ENCODE results near the gene EXOC6B. TPM values are rescaled to one million over a fixed set of nuclear protein-coding genes. Genes with fewer than 3 reads are reported as not detected.

Gene EXOC6B
- total RNA-seq, 1 donor from 2014 or later = 13.8 TPM

DNA sequence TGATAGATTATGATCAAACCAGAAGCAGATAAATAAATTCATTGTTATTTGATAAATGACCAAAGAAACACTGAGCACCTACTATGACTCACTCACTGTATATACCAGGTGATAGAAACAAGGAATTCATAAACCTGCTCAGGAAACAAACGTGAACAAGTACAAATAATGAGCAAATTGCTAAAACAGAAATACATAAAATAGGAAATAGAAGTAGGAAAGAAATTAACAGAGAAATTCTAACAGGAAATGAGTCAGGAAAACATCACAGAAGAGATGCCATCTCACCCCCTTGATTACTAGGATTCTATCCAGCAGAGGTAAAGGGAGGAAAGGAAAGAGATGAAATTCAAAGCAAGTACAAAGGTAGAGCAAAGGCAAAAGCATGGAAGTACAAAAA is 31.3 kb downstream of the EXOC6B start:
- Mint-ChIP-seq H3K4me1 (peaks cover 10% of the 10 kb centered on the region), H3K9me3 (no peaks in the 10 kb centered on the region), H3K27ac (no peak overlapping the region), H3K36me3 (ENCODE audit: low read depth) (no peaks in the 10 kb centered on the region), H3K4me3 (no peak overlapping the region), H3K27me3 (no peaks in the 10 kb centered on the region)
- ATAC-seq (ENCODE audit: low read depth) = no peak
- TF ChIP-seq CTCF (IDR thresholded peaks at IDR 0.05) = no peak
- intact Hi-C loops (cut with micrococcal nuclease) = no loop called here
- DNase-seq = no peak
- CTCF ChIA-PET = interaction anchor here (1.3 kb wide), 1 partner anchor 18 kb away, joined by 3 read pairs; no protein-coding TSS in a partner anchor
- POLR2A ChIA-PET = no interaction called here

DNA sequence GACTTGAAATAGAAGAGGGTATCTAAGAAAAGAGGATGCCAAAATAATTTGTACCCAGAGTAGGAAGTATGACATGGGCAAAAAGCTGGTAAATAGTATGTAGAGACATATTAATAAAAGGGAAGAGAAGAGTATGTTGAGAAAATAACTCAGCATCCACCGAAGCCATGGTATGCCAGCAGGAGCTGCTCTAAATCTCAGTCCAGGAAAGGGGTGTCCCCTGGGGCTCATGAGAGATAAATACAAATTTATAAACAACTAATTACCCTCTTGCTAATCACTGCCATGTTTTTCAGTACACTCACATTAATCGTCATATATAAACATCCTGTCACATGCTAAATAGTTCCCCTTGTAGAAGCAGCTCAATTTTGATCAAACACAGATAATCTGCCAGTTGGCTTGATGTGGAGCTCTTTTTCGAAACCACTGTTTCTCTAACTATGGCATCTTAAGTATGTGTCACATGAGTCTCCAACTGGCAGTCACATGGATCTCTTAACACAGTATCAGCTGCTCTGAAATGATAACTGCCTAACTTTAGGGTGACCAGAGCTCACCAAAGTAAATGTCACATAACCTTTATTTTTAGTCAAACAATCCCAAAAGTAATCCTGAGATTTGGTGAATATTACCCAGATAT is 31.9 kb downstream of the EXOC6B start:
- Mint-ChIP-seq H3K9me3 (no peaks in the 10 kb centered on the region), H3K36me3 (ENCODE audit: low read depth) (no peaks in the 10 kb centered on the region), H3K4me1 (peaks cover 10% of the 10 kb centered on the region), H3K27me3 (no peaks in the 10 kb centered on the region), H3K4me3 (no peak overlapping the region), H3K27ac (no peak overlapping the region)
- ATAC-seq (ENCODE audit: low read depth) = no peak
- ChIA-PET CTCF (interaction anchor here (1.3 kb wide), 1 partner anchor 19 kb away, joined by 3 read pairs; no protein-coding TSS in a partner anchor), POLR2A (no interaction called here)
- no peak for DNase-seq
- TF ChIP-seq CTCF (IDR thresholded peaks at IDR 0.05) = no peak
- intact Hi-C loops (cut with micrococcal nuclease) = no loop called here

GRCh38 chr2:72789241-72789640 is 36.6 kb downstream of the EXOC6B start:
- no peak for ATAC-seq (ENCODE audit: low read depth)
- intact Hi-C loops (cut with micrococcal nuclease) = no loop called here
- Mint-ChIP-seq H3K4me3 (no peak overlapping the region), H3K4me1 (peaks cover 3% of the 10 kb centered on the region), H3K27me3 (no peaks in the 10 kb centered on the region), H3K36me3 (ENCODE audit: low read depth) (peaks cover 5% of the 10 kb centered on the region), H3K9me3 (peaks cover 2% of the 10 kb centered on the region), H3K27ac (no peak overlapping the region)
- no peak for TF ChIP-seq CTCF (IDR thresholded peaks at IDR 0.05)
- no peak for DNase-seq
- CTCF ChIA-PET = no interaction called here
- POLR2A ChIA-PET = no interaction called here

DNA sequence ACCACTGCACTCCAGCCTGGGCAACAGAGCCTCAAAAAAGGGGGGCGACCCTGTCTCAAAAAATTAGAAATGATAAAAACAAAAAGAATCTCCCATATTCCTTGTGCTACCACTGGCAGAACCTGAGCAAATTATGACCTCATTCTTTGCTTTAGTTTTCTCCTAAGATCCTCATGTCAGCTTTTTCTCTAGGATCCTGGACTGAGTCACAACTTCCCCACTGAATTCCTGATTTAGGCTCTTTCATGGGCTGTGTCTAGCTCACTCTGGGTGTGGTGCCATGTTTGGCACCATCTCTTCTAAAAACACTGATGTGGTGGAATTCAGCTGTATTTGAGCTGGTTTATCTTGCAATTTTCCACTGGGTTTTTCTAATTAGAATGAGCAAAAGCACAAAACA is 37.1 kb downstream of the EXOC6B start:
- ATAC-seq (ENCODE audit: low read depth) (no peak), DNase-seq (no peak)
- no peak for TF ChIP-seq CTCF (IDR thresholded peaks at IDR 0.05)
- intact Hi-C loops (cut with micrococcal nuclease) = no loop called here
- ChIA-PET CTCF (no interaction called here), POLR2A (no interaction called here)
- no peaks in the 10 kb centered on the region for H3K27me3 Mint-ChIP-seq
- H3K4me1 Mint-ChIP-seq = peaks cover 3% of the 10 kb centered on the region
- peaks cover 3% of the 10 kb centered on the region for H3K9me3 Mint-ChIP-seq
- no peak overlapping the region for H3K4me3 Mint-ChIP-seq
- no peak overlapping the region for H3K27ac Mint-ChIP-seq
- H3K36me3 Mint-ChIP-seq (ENCODE audit: low read depth) = peaks cover 6% of the 10 kb centered on the region

DNA sequence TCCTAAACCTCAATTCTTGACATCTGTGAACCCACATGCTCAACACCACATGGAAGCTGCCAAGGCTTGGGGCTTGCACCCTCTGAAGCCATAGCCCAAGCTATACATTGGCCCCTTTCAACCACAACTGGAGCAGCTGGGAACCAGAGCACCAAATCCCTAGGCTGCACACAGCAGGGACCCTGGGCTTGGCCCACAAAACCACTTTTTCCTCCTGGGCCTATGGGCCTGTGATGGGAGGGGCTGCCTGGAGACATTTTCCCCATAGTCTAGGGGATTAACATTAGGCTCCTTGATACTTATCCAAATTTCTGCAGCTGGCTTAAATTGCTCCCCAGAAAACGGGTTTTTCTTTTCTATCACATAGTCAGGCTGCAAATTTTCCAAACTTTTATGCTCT is 40.3 kb downstream of the EXOC6B start:
- ChIA-PET CTCF (no interaction called here), POLR2A (no interaction called here)
- Mint-ChIP-seq H3K4me3 (no peak overlapping the region), H3K27ac (no peak overlapping the region), H3K27me3 (no peaks in the 10 kb centered on the region), H3K4me1 (peaks cover under 1% of the 10 kb centered on the region), H3K36me3 (ENCODE audit: low read depth) (peaks cover 6% of the 10 kb centered on the region), H3K9me3 (peaks cover 3% of the 10 kb centered on the region)
- no peak for ATAC-seq (ENCODE audit: low read depth)
- TF ChIP-seq CTCF (IDR thresholded peaks at IDR 0.05) = no peak
- DNase-seq = no peak
- intact Hi-C loops (cut with micrococcal nuclease) = no loop called here

Measured in activated B cell treated with CpG ODN at 0.5 μM for 24 hours (primary cell).